CD4-positive, alpha-beta T cell treated with Interferon alpha-2 for 1 hour (primary cell): ENCODE measurements around the gene RAB11FIP3.
"Not testable (repeated sequence)": the region's sequence is repeated elsewhere in the genome, so short reads cannot be mapped to it uniquely, and the experiment has no call there.

Source experiments
- DNase-seq, 2 donors: peaks; one replicate each; pipeline ENCODE4 v3.0.0-alpha.2; 2020 to 2022

The RAB11FIP3 gene

DNA sequence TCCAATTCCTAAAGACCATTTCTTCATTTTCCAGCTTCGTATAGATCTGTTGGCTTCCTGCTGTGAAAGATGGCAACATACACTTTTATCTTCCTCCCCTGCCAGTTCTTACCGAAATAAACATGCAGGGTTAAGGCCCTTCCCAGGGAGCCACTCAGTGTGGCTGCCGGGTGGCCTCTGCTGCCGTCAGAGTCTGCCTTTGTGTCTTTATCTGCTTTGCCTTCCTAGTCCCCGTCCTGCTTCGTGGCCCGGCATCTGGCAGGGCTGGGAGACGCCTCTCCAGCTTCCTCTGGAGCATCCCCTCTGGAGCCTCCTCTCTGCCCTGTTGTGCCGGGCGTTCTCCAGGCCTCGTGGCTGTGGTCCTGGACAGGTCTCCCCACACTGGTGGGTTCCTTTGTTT is 71.8 kb downstream of the RAB11FIP3 start:
- no peak for DNase-seq

- DNase-seq = no peak
Measured at GRCh38 chr16:499924-500323, 74.5 kb downstream of the RAB11FIP3 start.

- no peak for DNase-seq
Measured at GRCh38 chr16:500709-501108, 75.3 kb downstream of the RAB11FIP3 start.

- no peak for DNase-seq
Measured at GRCh38 chr16:502179-502943, 76.9 kb downstream of the RAB11FIP3 start.

DNA sequence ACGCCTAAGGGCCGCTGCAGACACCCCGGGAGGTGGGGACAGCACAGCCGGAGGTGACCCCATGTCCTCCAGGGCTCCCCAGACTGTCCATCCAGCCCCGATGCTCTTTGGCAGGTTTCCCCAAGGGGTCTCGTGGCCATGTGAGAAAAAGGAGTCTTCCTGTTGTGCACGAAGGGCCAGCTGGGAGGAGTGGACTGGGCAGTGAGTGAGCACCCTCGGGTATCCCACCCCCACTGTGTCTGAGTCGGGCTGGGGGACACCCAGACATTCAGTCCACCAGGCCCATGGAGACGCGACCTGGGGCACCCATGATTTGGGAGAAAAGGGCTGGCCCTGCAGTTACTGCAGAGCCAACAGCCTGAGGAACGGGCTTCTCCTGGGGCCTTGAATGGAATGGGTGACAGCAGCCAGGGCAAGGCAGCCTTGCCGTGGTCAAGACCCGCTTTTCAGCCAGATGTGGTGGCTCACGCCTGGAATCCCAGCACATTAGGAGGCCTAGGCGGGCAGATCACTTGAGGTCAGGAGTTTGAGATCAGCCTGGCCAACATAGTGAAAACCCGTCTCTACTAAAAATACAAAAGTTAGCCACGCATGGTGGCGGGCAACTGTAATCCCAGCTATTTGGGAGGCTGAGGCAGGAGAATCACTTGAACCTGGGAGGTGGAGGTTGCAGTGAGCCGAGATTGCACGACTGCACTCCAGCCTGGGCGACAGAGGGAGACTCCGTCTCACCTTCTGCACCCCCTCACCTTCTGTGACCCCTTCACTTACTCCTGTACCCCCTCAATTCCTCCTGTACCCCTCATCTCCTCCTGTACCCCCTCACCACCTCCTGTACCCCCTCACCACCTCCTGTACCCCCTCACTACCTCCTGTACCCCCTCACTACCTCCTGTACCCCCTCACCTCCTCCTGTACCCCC is 78.0 kb downstream of the RAB11FIP3 start:
- no peak for DNase-seq

DNA sequence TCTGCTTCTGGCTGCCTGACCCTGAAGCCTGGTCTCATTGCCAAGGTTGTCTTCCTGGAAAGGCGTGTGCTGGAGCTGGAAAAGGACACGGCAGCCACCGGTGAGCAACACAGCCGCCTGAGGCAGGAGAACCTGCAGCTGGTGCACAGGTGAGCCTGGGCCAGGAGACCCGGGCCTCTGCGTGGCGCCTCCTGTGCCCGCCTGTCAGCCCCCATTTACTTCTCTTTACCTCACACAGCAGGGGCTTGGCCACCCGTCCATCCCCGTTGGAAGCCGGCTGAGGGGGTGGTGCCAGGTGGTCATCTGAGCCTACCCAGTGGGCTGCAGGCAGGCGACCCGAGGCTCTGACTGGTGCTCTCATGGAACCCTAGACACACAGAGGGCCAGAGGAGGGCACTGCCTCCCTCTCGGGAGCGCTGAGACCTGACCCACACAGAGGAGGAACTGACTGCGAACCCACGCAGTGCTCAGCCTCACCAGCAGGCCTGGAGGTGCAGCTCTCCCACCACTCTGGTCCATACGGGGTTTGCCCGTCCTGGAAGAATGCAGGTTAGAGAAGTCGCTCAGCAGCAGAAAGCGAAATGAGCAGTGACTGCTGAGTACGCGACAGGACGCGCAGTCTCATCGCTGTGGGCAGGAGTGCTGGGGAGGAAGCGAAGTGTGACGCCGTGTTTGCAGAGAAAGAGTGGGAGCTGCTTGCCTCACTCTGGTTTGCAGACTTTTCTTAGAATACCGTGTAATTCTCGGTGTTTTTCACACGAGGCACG is 80.2 kb downstream of the RAB11FIP3 start:
- no peak for DNase-seq

- no peak for DNase-seq
Measured at GRCh38 chr16:506246-506546, 80.7 kb downstream of the RAB11FIP3 start.

DNA sequence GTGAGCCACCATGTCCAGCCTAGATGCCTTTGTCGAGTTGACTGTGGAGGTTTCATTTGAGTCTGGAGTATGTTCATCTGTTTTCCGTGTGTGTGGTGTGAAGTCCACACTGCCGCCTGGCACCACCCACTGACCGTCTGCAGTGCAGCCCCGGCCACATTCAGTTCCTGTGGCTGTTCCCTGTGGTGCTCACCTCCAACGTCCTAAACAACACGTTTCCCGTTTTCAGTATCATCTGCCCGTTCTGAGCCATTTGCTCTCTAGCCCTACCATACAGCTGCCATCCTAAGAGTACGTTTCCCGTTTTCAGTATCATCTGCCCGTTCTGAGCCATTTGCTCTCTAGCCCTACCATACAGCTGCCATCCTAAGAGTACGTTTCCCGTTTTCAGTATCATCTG is 82.1 kb downstream of the RAB11FIP3 start:
- DNase-seq = not testable (repeated sequence)

- no peak for DNase-seq
Measured at GRCh38 chr16:507996-508395, 82.5 kb downstream of the RAB11FIP3 start.

DNA sequence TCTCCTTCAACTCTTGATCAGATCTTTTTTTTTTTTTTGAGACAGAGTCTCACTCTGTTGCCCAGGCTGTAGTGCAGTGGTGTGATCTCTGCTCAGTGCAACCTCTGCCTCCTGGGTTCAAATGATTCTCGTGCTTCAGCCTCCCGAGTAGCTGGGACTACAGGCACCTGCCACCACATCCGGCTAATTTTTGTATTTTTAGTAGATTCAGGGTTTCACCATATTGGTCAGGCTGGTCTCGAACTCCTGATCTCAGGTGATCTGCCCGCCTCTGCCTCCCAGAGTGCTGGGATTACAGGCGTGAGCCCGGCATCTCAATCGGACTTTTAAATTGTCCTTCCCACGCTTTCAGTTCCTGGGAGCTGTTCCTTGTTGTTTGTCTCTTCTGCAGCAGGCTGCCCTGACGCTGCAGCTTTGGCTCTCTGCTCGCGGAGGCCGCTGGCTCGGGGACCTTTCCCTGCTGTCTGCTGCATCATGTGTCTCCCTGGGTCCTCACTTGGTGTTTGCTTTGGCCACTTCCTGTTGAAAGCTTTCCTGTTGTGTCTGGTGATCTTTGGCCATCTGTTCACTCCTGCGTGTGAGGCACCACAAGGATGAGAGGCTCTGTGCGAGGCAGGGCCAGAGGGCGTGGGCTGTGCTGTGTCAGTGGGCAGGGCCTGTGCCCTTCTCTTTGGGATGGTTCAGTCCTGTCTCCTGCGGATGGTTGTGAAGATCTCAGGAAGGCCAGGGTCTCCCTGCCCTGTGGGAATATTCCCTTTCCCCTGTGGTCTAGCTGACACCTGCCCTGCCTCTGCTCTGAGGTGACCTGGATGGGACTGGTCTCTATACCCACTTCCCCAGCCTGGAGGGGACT is 83.7 kb downstream of the RAB11FIP3 start:
- no peak for DNase-seq

GRCh38 chr16:510066-510825 is 84.8 kb downstream of the RAB11FIP3 start:
- no peak for DNase-seq

- DNase-seq = no peak
Measured at GRCh38 chr16:512802-513201, 87.4 kb downstream of the RAB11FIP3 start.

DNA sequence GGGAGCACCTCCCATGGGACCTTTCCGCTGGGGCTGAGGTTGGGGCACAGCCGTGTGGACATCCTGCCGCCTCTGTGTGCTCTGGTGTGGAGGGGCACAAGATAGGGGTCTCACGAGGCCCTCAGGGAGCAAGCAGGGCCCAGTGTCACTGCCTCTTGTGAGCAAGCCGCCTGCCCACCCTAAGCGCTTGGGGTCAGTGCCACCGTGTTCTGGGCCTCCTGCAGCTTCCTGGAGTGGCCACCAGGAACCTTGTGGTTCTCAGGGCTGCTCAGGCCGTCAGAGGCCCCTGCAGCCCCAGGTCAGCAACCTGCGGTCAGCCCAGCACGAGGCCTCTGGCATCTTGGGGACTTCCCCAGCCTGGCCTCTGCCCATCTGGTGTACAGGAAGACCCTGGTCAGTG is 88.5 kb downstream of the RAB11FIP3 start:
- no peak for DNase-seq

- no peak for DNase-seq
Measured at GRCh38 chr16:515175-515938, 89.9 kb downstream of the RAB11FIP3 start.

DNA sequence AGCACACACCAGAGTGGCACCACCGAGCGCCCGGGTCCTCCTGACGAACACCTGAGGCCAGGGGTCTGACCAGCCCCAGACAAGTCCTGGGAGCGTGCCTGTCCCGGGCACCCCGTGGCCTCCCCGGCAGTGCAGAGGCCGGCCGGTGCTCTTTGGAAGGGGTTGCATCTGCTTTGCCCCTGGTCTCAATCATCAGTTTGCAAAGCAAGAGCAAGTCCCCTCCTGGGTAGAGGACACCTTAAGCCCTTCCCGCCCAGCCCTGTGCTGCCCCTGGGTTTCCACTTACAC is 90.4 kb downstream of the RAB11FIP3 start:
- DNase-seq = no peak

DNA sequence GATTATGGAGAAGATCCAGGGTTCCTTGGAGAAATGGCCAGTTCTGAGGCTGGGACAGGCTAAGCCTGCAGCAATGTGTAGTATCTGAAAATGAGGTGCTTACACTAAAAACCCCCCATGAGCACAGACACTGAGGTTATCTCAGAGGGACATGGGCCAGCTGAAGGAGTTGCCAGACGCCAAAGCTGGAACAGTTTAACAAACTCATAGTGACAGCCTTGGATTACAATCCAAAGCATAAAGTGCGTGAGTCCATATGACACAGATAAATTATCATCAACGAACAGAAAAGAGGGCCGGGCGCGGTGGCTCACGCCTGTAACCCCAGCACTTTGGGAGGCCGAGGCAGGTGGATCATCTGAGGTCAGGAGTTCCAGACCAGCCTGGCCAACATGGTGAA is 90.9 kb downstream of the RAB11FIP3 start:
- no peak for DNase-seq

DNA sequence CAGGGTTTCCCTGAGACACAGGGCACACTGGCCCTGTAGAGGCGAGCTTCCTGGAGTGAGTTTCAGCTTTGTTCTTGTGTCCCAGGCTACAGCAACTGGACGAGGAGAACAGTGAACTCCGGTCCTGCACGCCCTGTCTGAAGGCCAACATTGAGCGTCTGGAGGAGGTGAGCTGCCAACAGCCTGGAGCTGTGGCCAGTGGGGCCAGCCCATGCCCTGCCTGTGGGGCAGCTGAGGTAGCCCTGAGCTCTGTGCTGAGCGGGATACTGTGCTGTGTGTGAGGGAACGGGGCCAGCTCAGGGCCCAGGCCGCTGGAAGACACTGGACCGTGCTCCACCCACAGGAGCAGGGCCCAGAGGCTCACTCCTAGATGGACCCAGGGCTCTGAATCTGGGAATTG is 93.4 kb downstream of the RAB11FIP3 start:
- DNase-seq = no peak

DNA sequence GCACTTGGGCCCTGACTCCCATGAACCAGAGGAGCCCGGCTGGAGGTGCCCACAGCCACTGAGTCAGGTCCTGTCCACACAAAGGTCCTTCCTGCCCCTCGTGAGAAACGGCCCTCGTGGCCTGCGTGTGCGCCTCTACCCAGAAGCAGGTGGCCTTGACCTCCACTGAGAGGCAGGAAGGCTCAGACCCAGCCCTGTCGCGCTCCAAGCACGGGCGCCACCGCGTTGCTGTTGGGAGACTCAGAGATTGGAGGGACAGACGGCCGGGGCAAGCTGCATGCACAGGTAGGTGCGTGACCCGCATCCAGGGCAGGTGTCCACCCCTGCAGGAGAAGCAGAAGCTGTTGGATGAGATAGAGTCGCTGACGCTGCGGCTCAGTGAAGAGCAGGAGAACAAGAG is 94.0 kb downstream of the RAB11FIP3 start:
- DNase-seq = no peak

DNA sequence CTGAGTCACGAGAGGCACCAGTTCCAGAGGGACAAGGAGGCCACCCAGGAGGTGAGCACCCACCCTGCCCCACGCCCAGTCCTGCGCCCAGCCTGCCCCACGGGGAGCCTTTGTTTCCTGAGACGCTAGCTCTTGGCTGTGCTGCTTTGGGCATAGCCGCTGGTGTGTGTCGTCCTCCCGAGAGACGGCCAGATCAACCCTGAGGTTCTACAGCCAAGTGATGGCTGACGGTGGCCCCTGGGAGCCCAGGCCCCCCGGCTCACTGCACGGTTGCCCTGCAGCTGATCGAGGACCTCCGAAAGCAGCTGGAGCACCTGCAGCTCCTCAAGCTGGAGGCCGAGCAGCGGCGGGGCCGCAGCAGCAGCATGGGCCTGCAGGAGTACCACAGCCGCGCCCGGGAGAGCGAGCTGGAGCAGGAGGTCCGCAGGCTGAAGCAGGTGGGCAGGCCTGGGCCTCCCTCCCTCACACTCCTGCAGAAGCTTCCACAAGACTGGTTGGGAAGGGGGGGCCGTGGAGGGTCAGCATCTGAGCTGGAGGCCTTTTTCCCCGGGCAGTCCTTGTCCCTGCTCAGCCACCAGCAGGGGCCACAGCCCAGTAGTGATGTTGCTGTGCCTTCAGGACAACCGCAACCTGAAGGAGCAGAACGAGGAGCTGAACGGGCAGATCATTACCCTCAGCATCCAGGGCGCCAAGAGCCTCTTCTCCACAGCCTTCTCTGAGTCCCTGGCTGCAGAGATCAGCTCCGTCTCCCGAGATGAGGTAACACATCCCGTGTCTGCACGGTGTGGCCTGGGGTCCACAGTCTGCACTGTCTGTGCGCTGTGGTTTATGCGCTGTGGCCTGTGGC is 94.6 kb downstream of the RAB11FIP3 start:
- no peak for DNase-seq

- no peak for DNase-seq
Measured at GRCh38 chr16:520847-521246, 95.4 kb downstream of the RAB11FIP3 start.
